ENCODE measurements around the gene SMYD4.
A peak's percentile ranks its signal among the peaks of the same experiment; 100 is the strongest.

SMYD4 gene

GRCh38 chr17:1871756-1872155 lies 42.1 kb upstream of the SMYD4 start:
- DNase-seq (ENCODE audit: low read depth), result no peak
- no peak for TF ChIP-seq CTCF (IDR thresholded peaks at IDR 0.05; ENCODE audit: insufficient read depth, low read depth, low read length, missing control alignments)

GRCh38 chr17:1870592-1870991 lies 40.9 kb upstream of the SMYD4 start:
- DNase-seq (ENCODE audit: low read depth), result peak; percentile 45
- no peak overlapping the region for H3K4me3 ChIP-seq (ENCODE audit: low read depth, low read length)
- TF ChIP-seq CTCF (IDR thresholded peaks at IDR 0.05; ENCODE audit: insufficient read depth, low read depth, low read length, missing control alignments), result no peak

More at GRCh38 chr17:1871756-1872155, 42.1 kb upstream of the SMYD4 start:
- no peak overlapping the region for H3K4me3 ChIP-seq (ENCODE audit: low read depth, low read length)

- no peak overlapping the region for H3K4me3 ChIP-seq (ENCODE audit: low read depth, low read length)
- TF ChIP-seq CTCF (IDR thresholded peaks at IDR 0.05; ENCODE audit: insufficient read depth, low read depth, low read length, missing control alignments), result no peak
- no peak for DNase-seq (ENCODE audit: low read depth)
These were observed 38.4 kb upstream of the SMYD4 start for GRCh38 chr17:1868090-1868489.

- no peak for TF ChIP-seq CTCF (IDR thresholded peaks at IDR 0.05; ENCODE audit: insufficient read depth, low read depth, low read length, missing control alignments)
These were observed 37.6 kb upstream of the SMYD4 start for GRCh38 chr17:1867307-1867706.

GRCh38 chr17:1865252-1866037 lies 35.7 kb upstream of the SMYD4 start:
- peak; percentile 52 for DNase-seq (ENCODE audit: low read depth)
- no peak overlapping the region for H3K4me3 ChIP-seq (ENCODE audit: low read depth, low read length)
- peak; percentile 49 for TF ChIP-seq CTCF (IDR thresholded peaks at IDR 0.05; ENCODE audit: insufficient read depth, low read depth, low read length, missing control alignments)

More at GRCh38 chr17:1867307-1867706, 37.6 kb upstream of the SMYD4 start:
- no peak for DNase-seq (ENCODE audit: low read depth)
- H3K4me3 ChIP-seq (ENCODE audit: low read depth, low read length), result no peak overlapping the region

- DNase-seq (ENCODE audit: low read depth), result no peak
- no peak overlapping the region for H3K4me3 ChIP-seq (ENCODE audit: low read depth, low read length)
- no peak for TF ChIP-seq CTCF (IDR thresholded peaks at IDR 0.05; ENCODE audit: insufficient read depth, low read depth, low read length, missing control alignments)
These were observed 31.8 kb upstream of the SMYD4 start for GRCh38 chr17:1861391-1862010.
